Tibial artery (tissue), 4 donors: ENCODE data around the gene KTN1.

Experiments used
- DNase-seq, 2 donors: peaks; one replicate each; pipeline ENCODE4 v3.0.0-alpha.2; 2019
- H3K27ac ChIP-seq, 2 donors: fragments of 200-600 bp; sonication (generic) in 1 of 2; 1 replicate in 1 of 2; 2 replicates in 1 of 2; pipeline ENCODE4 v1.5.1; 2018 to 2019; ENCODE audit warnings: mild to moderate bottlenecking in 1 of 2
- H3K27me3 ChIP-seq, 2 donors: fragments of 200-600 bp; sonication (generic) in 1 of 2; one replicate each; pipeline versions ENCODE4 v1.5.1 to v1.6.0; 2016 to 2019
- H3K36me3 ChIP-seq, 3 donors: fragments of 200-600 bp; sonication (generic) in 2 of 3; one replicate each; pipeline ENCODE4 v1.5.1; 2016 to 2019; ENCODE audit warnings: mild to moderate bottlenecking in 2 of 3
- H3K4me1 ChIP-seq, 4 donors: fragments of 200-600 bp; sonication (generic) in 2 of 4; 1 replicate in 3 of 4; 2 replicates in 1 of 4; pipeline ENCODE4 v1.5.1; 2016 to 2019
- H3K4me3 ChIP-seq, 2 donors: fragments of 200-600 bp; sonication (generic) in 1 of 2; 1 replicate in 1 of 2; 2 replicates in 1 of 2; pipeline ENCODE4 v1.5.1; 2018 to 2019; ENCODE audit warnings: mild to moderate bottlenecking in 2 of 2
- H3K9me3 ChIP-seq, 3 donors: fragments of 200-600 bp; sonication (generic) in 1 of 3; one replicate each; pipeline ENCODE4 v1.5.1; 2016 to 2019
- CTCF ChIP-seq, 2 experiments: fragments of 200-600 bp in 1 of 2; fragments of 450-650 bp in 1 of 2; IDR thresholded peaks; one replicate each; pipeline ENCODE4 v1.5.1; 2017 to 2019; ENCODE audit warnings: antibody characterized with exemption in 2 of 2, mild to moderate bottlenecking in 1 of 2, moderate library complexity in 1 of 2
- intact Hi-C: fragments of 100-400 bp; cut with DNase I; formaldehyde crosslinking; loops from one replicate; pipeline ENCODE4 v1.15.0; 2023; ENCODE audit warnings: low total_unique reads

Gene KTN1

GRCh38 chr14:55583942-55584468 lies 4.0 kb downstream of the KTN1 start:
- no peak for TF ChIP-seq CTCF (IDR thresholded peaks at IDR 0.05)
- no peaks in the 10 kb centered on the region for H3K9me3 ChIP-seq
- H3K36me3 ChIP-seq: no peaks in the 10 kb centered on the region
- DNase-seq: no peak
- H3K4me1 ChIP-seq: peaks cover 0 to 78% (median 49%) of the 10 kb centered on the region in 4 donors
- no peak overlapping the region for H3K4me3 ChIP-seq
- no peak overlapping the region for H3K27ac ChIP-seq
- no peaks in the 10 kb centered on the region for H3K27me3 ChIP-seq
- intact Hi-C loops: no loop called here

- intact Hi-C loops: no loop called here
- TF ChIP-seq CTCF (IDR thresholded peaks at IDR 0.05): no peak
- no peak overlapping the region for H3K27ac ChIP-seq
- no peak for DNase-seq
- peaks cover 0 to 85% (median 54%) of the 10 kb centered on the region in 4 donors for H3K4me1 ChIP-seq
- no peak overlapping the region for H3K4me3 ChIP-seq
- no peaks in the 10 kb centered on the region for H3K27me3 ChIP-seq
- no peaks in the 10 kb centered on the region for H3K9me3 ChIP-seq
- no peaks in the 10 kb centered on the region for H3K36me3 ChIP-seq
Observed at GRCh38 chr14:55585854-55586253, 5.8 kb downstream of the KTN1 start.

- H3K36me3 ChIP-seq: no peaks in the 10 kb centered on the region
- TF ChIP-seq CTCF (IDR thresholded peaks at IDR 0.05): no peak
- H3K9me3 ChIP-seq: no peaks in the 10 kb centered on the region
- H3K4me3 ChIP-seq: no peak overlapping the region
- H3K27ac ChIP-seq: no peak overlapping the region
- DNase-seq: no peak
- H3K4me1 ChIP-seq: peaks cover 0 to 83% (median 54%) of the 10 kb centered on the region in 4 donors
- intact Hi-C loops: no loop called here
- no peaks in the 10 kb centered on the region for H3K27me3 ChIP-seq
Observed at GRCh38 chr14:55586411-55586810, 6.4 kb downstream of the KTN1 start.

- no peak overlapping the region for H3K27ac ChIP-seq
- TF ChIP-seq CTCF (IDR thresholded peaks at IDR 0.05): no peak
- H3K4me1 ChIP-seq: peaks cover 0 to 77% (median 42%) of the 10 kb centered on the region in 4 donors
- intact Hi-C loops: no loop called here
- DNase-seq: no peak
- no peak overlapping the region for H3K4me3 ChIP-seq
- H3K36me3 ChIP-seq: no peaks in the 10 kb centered on the region
- no peaks in the 10 kb centered on the region for H3K9me3 ChIP-seq
- no peaks in the 10 kb centered on the region for H3K27me3 ChIP-seq
Observed at GRCh38 chr14:55587847-55588246, 7.8 kb downstream of the KTN1 start.

GRCh38 chr14:55588259-55588699 lies 8.3 kb downstream of the KTN1 start:
- intact Hi-C loops: no loop called here
- Histone ChIP-seq H3K27ac (no peak overlapping the region), H3K27me3 (no peaks in the 10 kb centered on the region), H3K36me3 (no peaks in the 10 kb centered on the region), H3K4me1 (peaks cover 0 to 77% (median 42%) of the 10 kb centered on the region in 4 donors), H3K4me3 (no peak overlapping the region), H3K9me3 (no peaks in the 10 kb centered on the region)
- TF ChIP-seq CTCF (IDR thresholded peaks at IDR 0.05): no peak
- DNase-seq: no peak

GRCh38 chr14:55589171-55589570 lies 9.2 kb downstream of the KTN1 start:
- Histone ChIP-seq H3K4me1 (peaks cover 0 to 77% (median 37%) of the 10 kb centered on the region in 4 donors), H3K9me3 (no peaks in the 10 kb centered on the region), H3K27me3 (no peaks in the 10 kb centered on the region), H3K27ac (peak overlapping the region in 1 of 2 donors; percentile 1), H3K4me3 (no peak overlapping the region), H3K36me3 (no peaks in the 10 kb centered on the region)
- intact Hi-C loops: no loop called here
- no peak for TF ChIP-seq CTCF (IDR thresholded peaks at IDR 0.05)
- peak in 1 of 2 donors; percentile 67 for DNase-seq
